ENCODE measurements around the gene RIN2.

The RIN2 gene

GRCh38 chr20:19765913-19766312, 7.9 kb downstream of the RIN2 start:
- DNase-seq (ENCODE audit: low read depth), result no peak

- no peak for DNase-seq (ENCODE audit: low read depth)
Measured at GRCh38 chr20:19767070-19767469, 9.0 kb downstream of the RIN2 start.

DNA sequence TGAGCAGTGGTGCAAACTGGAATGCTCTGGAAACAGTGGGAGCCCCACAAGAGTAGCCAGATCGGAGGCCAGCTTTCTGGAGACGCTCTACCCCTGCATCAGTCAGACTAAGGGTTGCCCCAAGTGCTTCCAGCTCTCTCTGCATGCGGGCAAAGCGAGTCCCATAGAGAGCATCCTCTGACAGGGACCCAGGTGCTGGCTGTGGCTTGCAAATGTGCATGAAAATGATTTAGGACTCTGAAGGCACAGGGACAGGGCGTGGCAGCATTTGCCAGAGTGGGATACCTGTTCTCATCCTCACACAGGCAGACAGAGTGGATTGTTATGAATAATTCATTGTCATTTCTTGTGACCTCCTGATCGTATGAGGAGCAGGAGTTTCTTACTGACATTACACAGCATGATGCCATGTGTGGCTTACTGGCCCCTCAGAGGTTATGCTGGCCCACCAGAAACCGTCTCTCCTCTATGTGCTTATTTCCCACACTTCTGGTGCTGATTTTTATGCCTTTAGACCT, 10.3 kb downstream of the RIN2 start:
- DNase-seq (ENCODE audit: low read depth), result no peak

- no peak for DNase-seq (ENCODE audit: low read depth)
Measured at GRCh38 chr20:19769507-19769906, 11.4 kb downstream of the RIN2 start.

GRCh38 chr20:19770375-19770774, 12.3 kb downstream of the RIN2 start:
- no peak for DNase-seq (ENCODE audit: low read depth)

- DNase-seq (ENCODE audit: low read depth), result no peak
Measured at GRCh38 chr20:19771031-19771430, 13.0 kb downstream of the RIN2 start.

DNA sequence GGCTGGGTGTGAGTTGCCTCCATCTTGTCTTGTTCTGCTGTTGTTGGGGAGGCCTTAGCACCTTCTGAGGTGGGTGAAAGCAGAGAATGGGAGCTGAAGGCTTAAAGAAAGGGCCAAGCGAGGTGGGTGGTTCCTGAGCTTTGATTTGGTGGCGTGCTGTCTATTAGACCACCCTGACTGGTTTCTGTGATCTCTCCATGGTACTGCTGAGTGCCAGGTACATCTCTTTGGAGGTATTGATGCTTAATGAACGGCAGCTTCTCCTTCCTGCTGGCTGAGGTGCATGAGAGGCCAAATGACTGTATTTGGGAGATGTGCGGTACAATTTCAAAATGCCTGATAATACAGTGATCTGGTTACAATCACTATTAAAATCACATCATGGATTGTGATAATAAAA, 15.4 kb downstream of the RIN2 start:
- DNase-seq (ENCODE audit: low read depth), result no peak

- no peak for DNase-seq (ENCODE audit: low read depth)
Measured at GRCh38 chr20:19774135-19774933, 16.3 kb downstream of the RIN2 start.

DNA sequence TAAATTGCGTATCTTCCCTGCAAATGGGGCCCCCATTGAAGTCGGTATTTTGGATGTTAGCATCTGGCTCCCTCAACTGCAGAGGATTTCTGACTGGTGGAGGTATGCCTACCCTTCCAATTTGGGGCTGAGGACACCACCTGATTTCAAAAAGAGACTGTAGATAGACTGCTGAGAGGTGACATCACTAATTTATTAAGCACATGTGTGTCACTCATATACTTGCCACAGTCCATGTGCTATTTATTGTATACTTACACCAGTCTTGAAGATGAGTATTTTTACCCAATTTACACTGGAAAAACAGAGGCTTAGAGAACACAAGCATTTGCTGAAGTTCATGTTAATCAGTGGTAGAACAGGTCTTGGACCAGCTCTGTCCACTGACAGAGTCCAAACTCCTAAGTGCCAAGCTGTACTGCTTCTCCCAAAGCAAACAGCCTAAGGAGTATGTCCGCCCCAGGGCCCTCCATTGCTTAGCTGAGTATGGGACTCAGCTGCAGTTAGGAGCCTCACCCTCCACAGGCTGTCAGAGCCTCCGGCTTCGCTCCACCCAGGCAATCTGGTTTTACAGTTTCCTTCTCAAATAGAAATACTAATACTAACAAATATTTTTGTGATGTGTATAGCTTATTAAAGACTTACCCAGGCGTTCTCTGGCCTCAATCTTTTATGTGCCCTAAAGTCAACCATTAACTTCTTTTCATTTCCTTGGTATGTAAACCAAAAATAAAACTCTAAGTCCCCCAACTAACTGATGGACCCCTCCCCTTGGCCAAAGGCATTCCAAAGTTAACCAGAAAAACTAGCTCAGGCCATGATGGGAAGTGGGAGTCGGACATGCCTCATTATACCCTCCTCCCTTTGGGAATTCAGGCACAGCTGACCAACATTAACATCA, 17.5 kb downstream of the RIN2 start:
- DNase-seq (ENCODE audit: low read depth), result no peak

GRCh38 chr20:19777315-19777714, 19.3 kb downstream of the RIN2 start:
- no peak for DNase-seq (ENCODE audit: low read depth)

- DNase-seq (ENCODE audit: low read depth), result no peak
Measured at GRCh38 chr20:19777981-19778380, 19.9 kb downstream of the RIN2 start.

GRCh38 chr20:19778404-19778803, 20.3 kb downstream of the RIN2 start:
- no peak for DNase-seq (ENCODE audit: low read depth)

- DNase-seq (ENCODE audit: low read depth), result no peak
Measured at GRCh38 chr20:19779634-19780033, 21.6 kb downstream of the RIN2 start.

DNA sequence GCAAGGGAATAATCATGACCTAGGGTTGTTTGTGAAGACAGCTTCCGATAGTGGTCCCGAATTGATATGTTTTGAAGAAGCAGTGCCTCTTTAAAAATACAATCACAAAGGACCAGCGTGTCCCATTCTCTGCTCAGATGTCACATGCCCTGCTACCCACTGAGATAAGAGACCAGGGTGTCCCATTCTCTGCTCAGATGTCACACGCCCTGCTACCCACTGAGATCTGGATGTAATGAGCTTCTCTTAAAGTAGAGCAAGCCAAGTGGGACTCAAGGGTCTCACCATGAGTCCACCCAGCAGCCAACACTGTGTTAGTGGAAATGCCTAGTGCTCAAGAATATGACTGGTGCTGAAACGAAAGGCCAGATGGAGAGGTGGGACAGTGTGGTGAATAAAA, 22.2 kb downstream of the RIN2 start:
- no peak for DNase-seq (ENCODE audit: low read depth)

GRCh38 chr20:19781235-19781634, 23.2 kb downstream of the RIN2 start:
- no peak for DNase-seq (ENCODE audit: low read depth)

DNA sequence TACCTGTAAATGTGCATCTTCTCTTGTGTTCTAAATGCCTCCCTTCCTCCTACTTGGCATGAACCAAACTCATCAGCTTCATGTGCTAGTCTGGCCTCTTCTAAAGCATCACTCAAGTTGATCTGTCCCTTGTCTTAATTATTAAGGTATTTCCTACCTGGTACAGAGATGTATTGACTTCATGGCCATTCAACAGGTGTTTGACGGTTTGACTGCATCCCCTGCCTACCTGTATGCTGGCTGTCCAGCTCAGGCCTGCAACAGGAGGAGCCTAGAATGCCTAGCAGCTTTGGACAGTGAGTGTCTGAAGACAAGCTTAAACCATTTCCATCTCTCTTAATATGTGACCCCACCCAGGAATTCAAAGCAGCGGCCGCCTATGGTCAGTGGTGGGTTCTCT, 24.6 kb downstream of the RIN2 start:
- DNase-seq (ENCODE audit: low read depth), result no peak

GRCh38 chr20:19783966-19784401, 25.9 kb downstream of the RIN2 start:
- peak; percentile 68 for DNase-seq (ENCODE audit: low read depth)

DNA sequence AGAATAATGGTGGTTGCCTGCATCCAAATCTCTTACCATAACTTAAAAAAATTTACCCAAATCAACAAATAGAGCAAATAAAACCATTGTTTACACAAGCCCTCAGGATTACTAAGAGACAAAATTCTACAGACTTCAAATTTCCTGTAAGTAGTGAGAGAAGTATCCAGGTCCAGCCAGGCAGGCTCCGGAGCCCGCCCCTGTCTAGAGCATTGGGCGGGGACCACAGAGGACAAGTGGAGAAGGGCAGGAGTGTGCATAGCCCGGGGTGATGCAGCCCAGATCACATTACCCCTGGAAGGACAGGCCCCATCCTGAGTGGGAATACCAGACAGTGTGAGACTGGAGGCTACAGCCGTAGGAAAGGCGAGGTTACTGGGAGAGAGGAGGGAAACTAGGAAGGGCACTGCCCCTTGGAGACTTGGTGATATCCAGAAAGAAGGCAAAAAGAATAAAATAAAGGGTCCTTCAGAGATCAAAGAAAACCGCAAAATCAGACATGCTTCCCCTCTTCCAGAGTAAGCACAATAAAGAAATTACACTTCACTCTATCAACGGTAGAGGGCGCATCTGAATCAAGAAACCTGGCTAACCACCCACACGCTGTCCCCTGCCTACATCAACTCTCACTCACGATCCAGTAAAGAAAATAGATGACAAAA, 26.6 kb downstream of the RIN2 start:
- DNase-seq (ENCODE audit: low read depth), result peak; percentile 90

GRCh38 chr20:19785173-19785982, 27.3 kb downstream of the RIN2 start:
- no peak for DNase-seq (ENCODE audit: low read depth)

GRCh38 chr20:19785983-19786285, 27.9 kb downstream of the RIN2 start:
- DNase-seq (ENCODE audit: low read depth), result no peak

GRCh38 chr20:19786311-19786710, 28.3 kb downstream of the RIN2 start:
- no peak for DNase-seq (ENCODE audit: low read depth)

DNA sequence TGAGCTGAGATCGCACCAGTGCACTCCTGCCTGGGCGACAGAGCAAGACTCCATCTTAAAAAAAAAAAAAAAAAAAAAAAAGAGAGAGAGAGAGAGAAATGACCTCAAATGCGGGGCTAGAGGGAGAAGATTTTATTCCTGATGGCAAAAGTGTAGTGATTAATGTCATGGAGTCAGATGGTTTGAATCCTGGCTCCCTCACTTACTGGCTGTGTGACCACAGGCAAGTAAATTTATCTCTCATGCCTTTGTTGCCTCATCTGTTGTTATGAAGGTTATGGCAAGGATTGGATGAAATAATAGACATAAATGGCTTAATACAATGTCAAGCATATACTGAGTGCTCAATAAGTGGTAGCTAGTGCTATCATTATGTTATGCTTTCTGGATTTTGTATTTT, 29.3 kb downstream of the RIN2 start:
- DNase-seq (ENCODE audit: low read depth), result no peak
